Adrenal gland (tissue), 12 donors: ENCODE measurements around the gene MEDAG. TPM values are rescaled to one million over a fixed set of nuclear protein-coding genes. Genes with fewer than 3 reads are reported as not detected.
A peak's percentile ranks its signal among the peaks of the same experiment; 100 is the strongest.

Experiments used
- DNase-seq, 7 donors: peaks; one replicate each; pipeline ENCODE4 v3.0.0-alpha.2; 2019 to 2020
- H3K27ac ChIP-seq, 5 donors: fragments of 200-600 bp; sonication (generic) in 4 of 5; 1 replicate in 3 of 5; 2 replicates in 2 of 5; pipeline versions ENCODE4 v1.5.1 to v1.8.0; 2016 to 2020; ENCODE audit warnings: mild to moderate bottlenecking in 1 of 5
- H3K27me3 ChIP-seq: fragments of 200-600 bp; 2 replicates; pipeline ENCODE4 v1.8.0; 2021
- H3K36me3 ChIP-seq, 2 donors: fragments of 200-600 bp; replicated peaks in 1 of 2; 1 replicate in 1 of 2; 2 replicates in 1 of 2; pipeline versions ENCODE4 v1.5.1 to v1.8.0; 2018 to 2022
- H3K4me1 ChIP-seq, 2 donors: fragments of 200-600 bp; replicated peaks in 1 of 2; 1 replicate in 1 of 2; 2 replicates in 1 of 2; pipeline versions ENCODE4 v1.5.1 to v1.8.0; 2018 to 2021
- H3K4me3 ChIP-seq, 4 donors: fragments of 200-600 bp; sonication (generic) in 3 of 4; one replicate each; pipeline ENCODE4 v1.5.1; 2016 to 2018
- H3K9me3 ChIP-seq, 3 donors: fragments of 200-600 bp; sonication (generic) in 1 of 3; replicated peaks in 1 of 3; 1 replicate in 2 of 3; 2 replicates in 1 of 3; pipeline versions ENCODE4 v1.5.1 to v1.8.0; 2016 to 2021
- CTCF ChIP-seq, 6 experiments: fragments of 450-650 bp in 4 of 6; fragments of 200-600 bp in 2 of 6; sonication (generic) in 1 of 6; IDR thresholded peaks; 1 replicate in 5 of 6; 2 replicates in 1 of 6; pipeline versions ENCODE4 v1.5.1 to v1.8.0; 2016 to 2021; ENCODE audit warnings: antibody characterized with exemption in 6 of 6, mild to moderate bottlenecking in 2 of 6, moderate library complexity in 1 of 6
- POLR2A ChIP-seq, 2 donors: fragments of 450-650 bp; IDR thresholded peaks; one replicate each; pipeline ENCODE4 v1.6.1; 2017; ENCODE audit warnings: antibody characterized with exemption in 2 of 2, mild to moderate bottlenecking in 2 of 2, moderate library complexity in 1 of 2
- WGBS, 4 donors: extraction: QIAGEN DNeasy Blood & Tissue Kit in 2 of 4; methylation state at CpG; one replicate each; pipeline versions ENCODE4 v1.1.5 to v1.1.7; 2013 to 2017; 5-methylcytosine and 5-hydroxymethylcytosine counted together
- intact Hi-C, 2 donors: fragments of 100-400 bp; cut with DNase I; formaldehyde crosslinking; loops; one replicate each; pipeline versions ENCODE4 v1.14.1 to v1.15.0; 2022 to 2023
- polyA plus RNA-seq, 3 donors: library from polyadenylated mRNA; stranded (reverse); fragments of 200-250 nt in 2 of 3; fragments of 350-450 nt in 1 of 3; fragmentation: Illumina TruSeq in 1 of 3; extraction: RNeasy Lipid Tissue Mini Kit (QIAGEN cat#74804) in 1 of 3; gene quantifications; one replicate each; pipeline ENCODE4 v1.2.3, GENCODE V29; 2013 to 2014
- total RNA-seq, 9 donors: library from RNA; depleted of rRNA in 4 of 9; stranded (reverse); fragments of >200 nt in 4 of 9; fragments of 120-200 nt in 1 of 9; fragmentation: NEBNext Ultra II Directional in 1 of 9; extraction: Animal tissue kit (Norgen Biotek cat#: 25700) in 1 of 9; gene quantifications; one replicate each; pipeline versions ENCODE4 v1.1.0 to v1.2.4, GENCODE V29; 2013 to 2023
- donor health status: healthy with polysubstance abuse.
- donor health status: Bipolar disorder and iron deficiency.
- donor health status: DM: yes; HTN: yes; CAD: no.
- donor health status: DM: no; HTN: no; CAD: no.
- donor health status: DM: no; HTN: no; CAD: no.
- donor health status: DM: yes; HTN: yes; CAD: no.

Gene MEDAG
- total and polyA plus RNA-seq, 12 donors, result 0.72 to 19.8 (median 3.2) TPM

GRCh38 chr13:30904043-30904442 lies 2.0 kb upstream of the MEDAG start:
- Histone ChIP-seq H3K27ac (no peak overlapping the region), H3K4me1 (peaks cover 0 to 24% of the 10 kb centered on the region in 2 donors), H3K9me3 (no peaks in the 10 kb centered on the region), H3K36me3 (no peaks in the 10 kb centered on the region), H3K4me3 (no peak overlapping the region), H3K27me3 (peaks cover 15% of the 10 kb centered on the region)
- TF ChIP-seq POLR2A (IDR thresholded peaks at IDR 0.05), result no peak
- no peak for TF ChIP-seq CTCF (IDR thresholded peaks at IDR 0.05)
- intact Hi-C loops, result no loop called here
- WGBS, 4 donors, result 82 to 96% (median 89%) methylated on average over 1 of the region's 1 CpG
- DNase-seq, result no peak

- Histone ChIP-seq H3K27ac (peak overlapping the region in 2 of 5 donors; percentile 31 to 65), H3K9me3 (no peaks in the 10 kb centered on the region), H3K4me3 (peak overlapping the region in 2 of 4 donors; percentile 16 to 38), H3K27me3 (peaks cover 15% of the 10 kb centered on the region), H3K36me3 (no peaks in the 10 kb centered on the region), H3K4me1 (peaks cover 0 to 24% of the 10 kb centered on the region in 2 donors)
- 18 to 60% (median 34%) methylated on average over 6 to 60 of the region's 60 CpGs for WGBS, 4 donors
- intact Hi-C loops, result no loop called here
- DNase-seq, result peak in 1 of 7 donors; percentile 19
- TF ChIP-seq POLR2A (IDR thresholded peaks at IDR 0.05) (no peak), CTCF (IDR thresholded peaks at IDR 0.05) (no peak)
These were observed 460 bp downstream of the MEDAG start for GRCh38 chr13:30906411-30907051.

- no peaks in the 10 kb centered on the region for H3K9me3 ChIP-seq
- intact Hi-C loops, result no loop called here
- WGBS, 4 donors, result 53 to 82% (median 73%) methylated on average over 9 to 10 of the region's 10 CpGs
- no peaks in the 10 kb centered on the region for H3K36me3 ChIP-seq
- TF ChIP-seq POLR2A (IDR thresholded peaks at IDR 0.05) (no peak), CTCF (IDR thresholded peaks at IDR 0.05) (no peak)
- DNase-seq, result no peak
- peaks cover 15% of the 10 kb centered on the region for H3K27me3 ChIP-seq
- peaks cover 0 to 24% of the 10 kb centered on the region in 2 donors for H3K4me1 ChIP-seq
- H3K4me3 ChIP-seq, result no peak overlapping the region
- H3K27ac ChIP-seq, result peak overlapping the region in 2 of 5 donors; percentile 31 to 65
These were observed 1.2 kb downstream of the MEDAG start for GRCh38 chr13:30907121-30907861.

- TF ChIP-seq CTCF (IDR thresholded peaks at IDR 0.05), result no peak
- no peak for TF ChIP-seq POLR2A (IDR thresholded peaks at IDR 0.05)
- peak in 4 of 7 donors; percentile 21 to 39 (median 28) for DNase-seq
- Histone ChIP-seq H3K9me3 (no peaks in the 10 kb centered on the region), H3K4me3 (no peak overlapping the region), H3K27me3 (peaks cover 15% of the 10 kb centered on the region), H3K36me3 (no peaks in the 10 kb centered on the region), H3K4me1 (peaks cover 0 to 24% of the 10 kb centered on the region in 2 donors), H3K27ac (no peak overlapping the region)
- WGBS, 4 donors, result 8 to 22% (median 15%) methylated on average over 5 of the region's 5 CpGs
- intact Hi-C loops, result no loop called here
These were observed 2.4 kb downstream of the MEDAG start for GRCh38 chr13:30908416-30908980.
